ENCODE data around the gene L3MBTL4. TPM values are rescaled to one million over a fixed set of nuclear protein-coding genes. Genes with fewer than 3 reads are reported as not detected.

L3MBTL4 gene
- total and polyA plus RNA-seq, 10 of the 15 experiments (the other 5 are each of a cell fraction or from before 2014, with no cell fraction given), result 1.3 to 8.7 (median 3.8) TPM

GRCh38 chr18:6270771-6271216 is 143.9 kb downstream of the L3MBTL4 start (continued):
- TF ChIP-seq TAF1 (IDR thresholded peaks at IDR 0.05; ENCODE audit: borderline replicate concordance, low read depth, low read length) (no peak), POU2F2 (IDR thresholded peaks at IDR 0.05; ENCODE audit: borderline replicate concordance, low read depth, low read length) (peak; percentile 58; the same call in 2 of the 3 replicates), TARDBP (IDR thresholded peaks at IDR 0.05; ENCODE audit: borderline replicate concordance) (no peak), MEF2B (IDR thresholded peaks at IDR 0.05; ENCODE audit: partially characterized antibody, poor library complexity, severe bottlenecking) (peak; percentile 50), E2F8 (IDR thresholded peaks at IDR 0.05; ENCODE audit: low read depth, partially characterized antibody) (no peak), PAX5 (IDR thresholded peaks at IDR 0.05; ENCODE audit: borderline replicate concordance, low read depth, low read length) (peak; percentile 84; the same call in 1 of the 2 replicates), TCF3 (IDR thresholded peaks at IDR 0.05; ENCODE audit: borderline replicate concordance, insufficient read depth, low read depth, low read length) (0 out of 2 replicates have a peak, but pooled peaks have one; percentile 18), NR2C1 (IDR thresholded peaks at IDR 0.05) (no peak), RAD51 (IDR thresholded peaks at IDR 0.05) (no peak), FOXK2 (IDR thresholded peaks at IDR 0.05) (no peak), CREB1 (IDR thresholded peaks at IDR 0.05; ENCODE audit: low read depth) (peak; percentile 23; the same call in 1 of the 2 replicates), SREBF1 (IDR thresholded peaks at IDR 0.05; ENCODE audit: low read length) (no peak), JUND (IDR thresholded peaks at IDR 0.05; ENCODE audit: low read depth, low read length) (no peak)
- TF ChIP-seq, protein P1, sequence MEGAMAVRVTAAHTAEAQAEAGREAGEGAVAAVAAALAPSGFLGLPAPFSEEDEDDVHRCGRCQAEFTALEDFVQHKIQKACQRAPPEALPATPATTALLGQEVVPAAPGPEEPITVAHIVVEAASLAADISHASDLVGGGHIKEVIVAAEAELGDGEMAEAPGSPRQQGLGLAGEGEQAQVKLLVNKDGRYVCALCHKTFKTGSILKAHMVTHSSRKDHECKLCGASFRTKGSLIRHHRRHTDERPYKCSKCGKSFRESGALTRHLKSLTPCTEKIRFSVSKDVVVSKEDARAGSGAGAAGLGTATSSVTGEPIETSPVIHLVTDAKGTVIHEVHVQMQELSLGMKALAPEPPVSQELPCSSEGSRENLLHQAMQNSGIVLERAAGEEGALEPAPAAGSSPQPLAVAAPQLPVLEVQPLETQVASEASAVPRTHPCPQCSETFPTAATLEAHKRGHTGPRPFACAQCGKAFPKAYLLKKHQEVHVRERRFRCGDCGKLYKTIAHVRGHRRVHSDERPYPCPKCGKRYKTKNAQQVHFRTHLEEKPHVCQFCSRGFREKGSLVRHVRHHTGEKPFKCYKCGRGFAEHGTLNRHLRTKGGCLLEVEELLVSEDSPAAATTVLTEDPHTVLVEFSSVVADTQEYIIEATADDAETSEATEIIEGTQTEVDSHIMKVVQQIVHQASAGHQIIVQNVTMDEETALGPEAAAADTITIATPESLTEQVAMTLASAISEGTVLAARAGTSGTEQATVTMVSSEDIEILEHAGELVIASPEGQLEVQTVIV (IDR thresholded peaks at IDR 0.05; ENCODE audit: borderline replicate concordance, partially characterized antibody), result no peak
- TF ChIP-seq, protein P2, sequence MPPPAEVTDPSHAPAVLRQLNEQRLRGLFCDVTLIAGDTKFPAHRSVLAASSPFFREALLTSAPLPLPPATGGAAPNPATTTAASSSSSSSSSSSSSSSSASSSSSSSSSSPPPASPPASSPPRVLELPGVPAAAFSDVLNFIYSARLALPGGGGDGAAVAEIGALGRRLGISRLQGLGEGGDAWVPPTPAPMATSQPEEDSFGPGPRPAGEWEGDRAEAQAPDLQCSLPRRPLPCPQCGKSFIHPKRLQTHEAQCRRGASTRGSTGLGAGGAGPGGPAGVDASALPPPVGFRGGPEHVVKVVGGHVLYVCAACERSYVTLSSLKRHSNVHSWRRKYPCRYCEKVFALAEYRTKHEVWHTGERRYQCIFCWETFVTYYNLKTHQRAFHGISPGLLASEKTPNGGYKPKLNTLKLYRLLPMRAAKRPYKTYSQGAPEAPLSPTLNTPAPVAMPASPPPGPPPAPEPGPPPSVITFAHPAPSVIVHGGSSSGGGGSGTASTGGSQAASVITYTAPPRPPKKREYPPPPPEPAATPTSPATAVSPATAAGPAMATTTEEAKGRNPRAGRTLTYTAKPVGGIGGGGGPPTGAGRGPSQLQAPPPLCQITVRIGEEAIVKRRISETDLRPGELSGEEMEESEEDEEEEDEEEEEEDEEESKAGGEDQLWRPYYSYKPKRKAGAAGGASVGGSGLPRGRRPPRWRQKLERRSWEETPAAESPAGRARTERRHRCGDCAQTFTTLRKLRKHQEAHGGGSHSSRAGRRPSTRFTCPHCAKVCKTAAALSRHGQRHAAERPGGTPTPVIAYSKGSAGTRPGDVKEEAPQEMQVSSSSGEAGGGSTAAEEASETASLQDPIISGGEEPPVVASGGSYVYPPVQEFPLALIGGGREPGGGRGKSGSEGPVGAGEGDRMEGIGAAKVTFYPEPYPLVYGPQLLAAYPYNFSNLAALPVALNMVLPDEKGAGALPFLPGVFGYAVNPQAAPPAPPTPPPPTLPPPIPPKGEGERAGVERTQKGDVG (CRISPR knock-in tag; IDR thresholded peaks at IDR 0.05), result no peak
- TF ChIP-seq, protein P3, sequence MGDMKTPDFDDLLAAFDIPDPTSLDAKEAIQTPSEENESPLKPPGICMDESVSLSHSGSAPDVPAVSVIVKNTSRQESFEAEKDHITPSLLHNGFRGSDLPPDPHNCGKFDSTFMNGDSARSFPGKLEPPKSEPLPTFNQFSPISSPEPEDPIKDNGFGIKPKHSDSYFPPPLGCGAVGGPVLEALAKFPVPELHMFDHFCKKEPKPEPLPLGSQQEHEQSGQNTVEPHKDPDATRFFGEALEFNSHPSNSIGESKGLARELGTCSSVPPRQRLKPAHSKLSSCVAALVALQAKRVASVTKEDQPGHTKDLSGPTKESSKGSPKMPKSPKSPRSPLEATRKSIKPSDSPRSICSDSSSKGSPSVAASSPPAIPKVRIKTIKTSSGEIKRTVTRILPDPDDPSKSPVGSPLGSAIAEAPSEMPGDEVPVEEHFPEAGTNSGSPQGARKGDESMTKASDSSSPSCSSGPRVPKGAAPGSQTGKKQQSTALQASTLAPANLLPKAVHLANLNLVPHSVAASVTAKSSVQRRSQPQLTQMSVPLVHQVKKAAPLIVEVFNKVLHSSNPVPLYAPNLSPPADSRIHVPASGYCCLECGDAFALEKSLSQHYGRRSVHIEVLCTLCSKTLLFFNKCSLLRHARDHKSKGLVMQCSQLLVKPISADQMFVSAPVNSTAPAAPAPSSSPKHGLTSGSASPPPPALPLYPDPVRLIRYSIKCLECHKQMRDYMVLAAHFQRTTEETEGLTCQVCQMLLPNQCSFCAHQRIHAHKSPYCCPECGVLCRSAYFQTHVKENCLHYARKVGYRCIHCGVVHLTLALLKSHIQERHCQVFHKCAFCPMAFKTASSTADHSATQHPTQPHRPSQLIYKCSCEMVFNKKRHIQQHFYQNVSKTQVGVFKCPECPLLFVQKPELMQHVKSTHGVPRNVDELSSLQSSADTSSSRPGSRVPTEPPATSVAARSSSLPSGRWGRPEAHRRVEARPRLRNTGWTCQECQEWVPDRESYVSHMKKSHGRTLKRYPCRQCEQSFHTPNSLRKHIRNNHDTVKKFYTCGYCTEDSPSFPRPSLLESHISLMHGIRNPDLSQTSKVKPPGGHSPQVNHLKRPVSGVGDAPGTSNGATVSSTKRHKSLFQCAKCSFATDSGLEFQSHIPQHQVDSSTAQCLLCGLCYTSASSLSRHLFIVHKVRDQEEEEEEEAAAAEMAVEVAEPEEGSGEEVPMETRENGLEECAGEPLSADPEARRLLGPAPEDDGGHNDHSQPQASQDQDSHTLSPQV (IDR thresholded peaks at IDR 0.05), result no peak
